ENCODE data around the gene RSRP1. TPM values are rescaled to one million over a fixed set of nuclear protein-coding genes. Genes with fewer than 3 reads are reported as not detected.
"Not testable (repeated sequence)": the region's sequence is repeated elsewhere in the genome, so short reads cannot be mapped to it uniquely, and the experiment has no call there.

The RSRP1 gene
- total RNA-seq, 1 donor from 2014 or later = 124 TPM

- no peaks in the 10 kb centered on the region for H3K9me3 Mint-ChIP-seq (ENCODE audit: low read depth)
- TF ChIP-seq, protein P1, sequence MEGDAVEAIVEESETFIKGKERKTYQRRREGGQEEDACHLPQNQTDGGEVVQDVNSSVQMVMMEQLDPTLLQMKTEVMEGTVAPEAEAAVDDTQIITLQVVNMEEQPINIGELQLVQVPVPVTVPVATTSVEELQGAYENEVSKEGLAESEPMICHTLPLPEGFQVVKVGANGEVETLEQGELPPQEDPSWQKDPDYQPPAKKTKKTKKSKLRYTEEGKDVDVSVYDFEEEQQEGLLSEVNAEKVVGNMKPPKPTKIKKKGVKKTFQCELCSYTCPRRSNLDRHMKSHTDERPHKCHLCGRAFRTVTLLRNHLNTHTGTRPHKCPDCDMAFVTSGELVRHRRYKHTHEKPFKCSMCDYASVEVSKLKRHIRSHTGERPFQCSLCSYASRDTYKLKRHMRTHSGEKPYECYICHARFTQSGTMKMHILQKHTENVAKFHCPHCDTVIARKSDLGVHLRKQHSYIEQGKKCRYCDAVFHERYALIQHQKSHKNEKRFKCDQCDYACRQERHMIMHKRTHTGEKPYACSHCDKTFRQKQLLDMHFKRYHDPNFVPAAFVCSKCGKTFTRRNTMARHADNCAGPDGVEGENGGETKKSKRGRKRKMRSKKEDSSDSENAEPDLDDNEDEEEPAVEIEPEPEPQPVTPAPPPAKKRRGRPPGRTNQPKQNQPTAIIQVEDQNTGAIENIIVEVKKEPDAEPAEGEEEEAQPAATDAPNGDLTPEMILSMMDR (IDR thresholded peaks at IDR 0.05; ENCODE audit: unreplicated experiment) = no peak
- DNase-seq (ENCODE audit: low spot score, unreplicated experiment) = no peak
- no peak overlapping the region for H3K27ac Mint-ChIP-seq
- peaks cover 8% of the 10 kb centered on the region for H3K36me3 Mint-ChIP-seq (ENCODE audit: insufficient read depth)
- H3K4me1 Mint-ChIP-seq (ENCODE audit: low read depth) = peaks cover 12% of the 10 kb centered on the region
- no peak overlapping the region for H3K4me3 Mint-ChIP-seq (ENCODE audit: low read depth)
- no peaks in the 10 kb centered on the region for H3K27me3 Mint-ChIP-seq
Measured at GRCh38 chr1:25238046-25238445, 9.2 kb downstream of the RSRP1 start.

DNA sequence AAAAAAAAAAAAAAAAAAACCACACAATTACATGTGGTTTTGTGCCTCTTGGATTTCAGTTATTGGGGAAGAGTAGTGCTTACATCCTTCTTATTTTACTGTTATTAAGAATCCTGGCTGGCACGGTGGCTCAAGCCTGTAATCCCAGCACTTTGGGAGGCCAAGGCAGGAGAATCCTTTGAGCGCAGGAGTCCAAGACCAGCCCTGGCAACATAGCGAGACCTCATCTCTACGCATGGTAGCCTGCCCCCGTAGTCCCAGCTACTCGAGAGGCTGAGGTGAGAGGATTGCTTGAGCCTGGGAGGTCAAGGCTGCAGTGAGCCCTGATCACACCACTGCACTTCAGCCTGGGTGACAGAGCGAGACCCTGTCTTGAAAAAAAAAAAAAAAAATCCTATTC, 11.0 kb downstream of the RSRP1 start:
- peaks cover 18% of the 10 kb centered on the region for H3K4me1 Mint-ChIP-seq (ENCODE audit: low read depth)
- DNase-seq (ENCODE audit: low spot score, unreplicated experiment); H3K27me3 Mint-ChIP-seq; H3K27ac Mint-ChIP-seq; H3K36me3 Mint-ChIP-seq (ENCODE audit: insufficient read depth); H3K4me3 Mint-ChIP-seq (ENCODE audit: low read depth); H3K9me3 Mint-ChIP-seq (ENCODE audit: low read depth): not testable (repeated sequence)

DNA sequence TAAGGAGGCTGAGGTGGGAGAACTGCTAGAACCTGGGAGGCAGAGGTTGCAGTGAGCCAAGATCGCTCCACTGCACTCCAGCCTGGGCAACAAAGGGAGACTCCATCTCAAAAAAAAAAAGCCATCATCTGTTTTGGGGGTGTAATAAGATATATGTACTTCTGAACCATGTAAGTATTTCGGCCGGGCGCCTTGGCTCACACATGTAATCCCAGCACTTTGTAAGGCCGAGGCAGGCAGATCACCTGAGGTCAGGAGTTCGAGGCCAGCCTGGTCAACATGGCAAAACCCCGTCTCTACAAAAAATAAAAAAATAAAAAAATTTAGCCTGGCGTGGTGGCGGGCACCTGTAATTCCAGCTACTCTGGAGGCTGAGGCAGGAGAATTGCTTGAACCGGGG, 11.8 kb downstream of the RSRP1 start:
- H3K4me3 Mint-ChIP-seq (ENCODE audit: low read depth); H3K9me3 Mint-ChIP-seq (ENCODE audit: low read depth); H3K27me3 Mint-ChIP-seq; H3K27ac Mint-ChIP-seq; DNase-seq (ENCODE audit: low spot score, unreplicated experiment): not testable (repeated sequence)
- peaks cover 16% of the 10 kb centered on the region for H3K4me1 Mint-ChIP-seq (ENCODE audit: low read depth)
- H3K36me3 Mint-ChIP-seq (ENCODE audit: insufficient read depth) = peaks cover 10% of the 10 kb centered on the region

DNA sequence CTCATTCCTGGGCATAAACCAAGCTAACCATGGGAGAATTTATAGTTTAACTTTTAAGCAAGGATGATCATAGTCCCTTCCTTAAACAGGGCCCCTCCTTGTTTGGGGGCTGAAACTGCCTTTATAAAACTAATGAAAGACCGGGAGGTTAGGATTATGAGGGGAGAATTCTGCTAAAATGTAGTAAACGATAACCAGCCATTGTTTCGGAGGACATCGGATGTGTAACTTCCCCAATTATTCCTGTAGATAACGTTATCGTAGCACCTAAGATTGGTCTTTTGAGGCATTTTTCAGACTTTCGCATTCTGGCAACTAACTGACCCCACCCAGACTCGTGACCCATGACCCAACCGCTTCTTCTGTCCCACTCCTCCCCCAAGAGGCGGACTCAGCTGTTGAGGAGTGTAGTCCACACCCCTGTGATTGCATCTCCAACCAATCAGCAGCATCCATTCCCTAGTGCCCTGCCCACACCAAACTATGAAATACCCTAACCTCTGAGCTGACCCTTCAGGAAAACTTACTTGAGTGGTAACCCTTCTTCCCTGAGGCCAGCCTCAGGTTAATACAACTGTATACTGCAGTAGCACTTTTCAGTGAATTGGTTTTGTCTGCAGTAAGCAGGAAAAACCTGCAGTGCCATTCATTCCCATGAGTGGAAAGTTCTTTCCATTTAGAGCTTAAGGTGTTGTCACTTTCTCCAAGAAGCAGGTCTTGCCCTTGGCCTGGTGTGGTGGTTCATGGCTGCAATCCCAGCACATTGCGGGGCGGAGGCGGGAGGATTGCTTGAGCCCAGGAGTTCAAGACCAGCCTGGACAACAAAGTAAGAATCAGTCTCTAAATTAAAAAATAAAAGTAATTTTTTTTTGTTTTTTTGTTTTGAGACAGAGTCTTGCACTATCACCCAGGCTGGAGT, 14.1 kb downstream of the RSRP1 start:
- TF ChIP-seq, protein P1 (IDR thresholded peaks at IDR 0.05; ENCODE audit: unreplicated experiment) = no peak
- H3K4me3 Mint-ChIP-seq (ENCODE audit: low read depth) = no peak overlapping the region
- H3K4me1 Mint-ChIP-seq (ENCODE audit: low read depth) = peaks cover 8% of the 10 kb centered on the region
- H3K27ac Mint-ChIP-seq = no peak overlapping the region
- DNase-seq (ENCODE audit: low spot score, unreplicated experiment) = no peak
- no peaks in the 10 kb centered on the region for H3K27me3 Mint-ChIP-seq
- no peaks in the 10 kb centered on the region for H3K9me3 Mint-ChIP-seq (ENCODE audit: low read depth)
- H3K36me3 Mint-ChIP-seq (ENCODE audit: insufficient read depth) = peaks cover 15% of the 10 kb centered on the region

DNA sequence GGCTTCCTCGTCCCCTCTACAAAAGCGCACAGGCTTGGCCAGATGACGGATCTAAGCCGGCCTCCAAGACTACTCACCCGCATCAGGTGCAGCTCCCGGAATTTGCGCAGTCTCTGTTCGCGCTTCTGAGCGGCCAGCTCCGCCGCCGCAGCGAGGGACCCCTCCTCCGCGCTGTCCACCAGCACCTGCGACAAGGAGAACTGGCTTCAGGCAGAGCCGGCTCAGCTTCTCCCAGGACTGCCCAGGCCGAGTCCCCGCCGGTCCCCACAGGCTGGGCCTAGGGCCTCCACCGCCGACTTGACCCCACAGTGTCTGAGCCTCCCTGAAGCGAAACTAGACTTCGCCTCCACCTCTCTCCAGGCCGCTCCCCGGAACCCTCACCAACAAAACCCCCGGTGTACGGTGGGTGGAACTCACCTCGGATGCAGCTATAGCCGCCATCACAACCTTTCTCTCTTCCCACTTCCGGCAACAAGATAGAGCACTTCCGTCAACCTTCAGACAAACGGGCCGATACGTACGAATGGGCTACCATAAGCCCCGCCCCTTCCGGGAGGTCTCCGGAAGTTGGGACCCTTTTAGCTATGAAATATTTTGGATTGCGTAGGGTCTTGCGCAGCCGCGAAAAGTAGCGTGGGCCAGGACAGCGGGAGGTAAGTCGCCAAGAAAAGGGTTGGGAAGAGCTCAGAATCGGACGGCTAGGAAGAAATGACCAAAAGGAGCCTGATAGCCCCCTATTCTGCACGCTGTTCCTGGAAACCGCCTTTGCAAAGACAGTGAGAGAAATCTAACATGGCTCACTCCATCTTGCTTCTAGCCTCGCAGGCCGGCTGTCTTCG, 15.0 kb downstream of the RSRP1 start, which contains the start of gene SYF2:
TSS of gene SYF2 (minus strand) at position 476 of the 839 bp plus-strand sequence. CDS start at position 441, 35 bp downstream.
- Mint-ChIP-seq H3K27me3 (no peaks in the 10 kb centered on the region), H3K4me3 (ENCODE audit: low read depth) (no peak within 1 kb of the TSS), H3K9me3 (ENCODE audit: low read depth) (no peaks in the 10 kb centered on the region), H3K4me1 (ENCODE audit: low read depth) (peaks cover 8% of the 10 kb centered on the region), H3K36me3 (ENCODE audit: insufficient read depth) (peaks cover 19% of the 10 kb centered on the region), H3K27ac (no peak within 1 kb of the TSS)
- TF ChIP-seq, protein P1 (IDR thresholded peaks at IDR 0.05; ENCODE audit: unreplicated experiment) = no peak
- DNase-seq (ENCODE audit: low spot score, unreplicated experiment) = peak; percentile 70

GRCh38 chr1:25223471-25223870, 23.8 kb downstream of the RSRP1 start:
- no peak for DNase-seq (ENCODE audit: low spot score, unreplicated experiment)
- TF ChIP-seq, protein P1 (IDR thresholded peaks at IDR 0.05; ENCODE audit: unreplicated experiment) = no peak
- H3K36me3 Mint-ChIP-seq (ENCODE audit: insufficient read depth) = peaks cover 38% of the 10 kb centered on the region
- no peaks in the 10 kb centered on the region for H3K4me1 Mint-ChIP-seq (ENCODE audit: low read depth)
- H3K27ac Mint-ChIP-seq = no peak overlapping the region
- H3K4me3 Mint-ChIP-seq (ENCODE audit: low read depth) = no peak overlapping the region
- H3K27me3 Mint-ChIP-seq = no peaks in the 10 kb centered on the region
- no peaks in the 10 kb centered on the region for H3K9me3 Mint-ChIP-seq (ENCODE audit: low read depth)

Measured in progenitor cell of endocrine pancreas (in vitro differentiated cells).